ENCODE measurements around the gene TMPO.
"Not testable (repeated sequence)": the region's sequence is repeated elsewhere in the genome, so short reads cannot be mapped to it uniquely, and the experiment has no call there.

TMPO gene

DNA sequence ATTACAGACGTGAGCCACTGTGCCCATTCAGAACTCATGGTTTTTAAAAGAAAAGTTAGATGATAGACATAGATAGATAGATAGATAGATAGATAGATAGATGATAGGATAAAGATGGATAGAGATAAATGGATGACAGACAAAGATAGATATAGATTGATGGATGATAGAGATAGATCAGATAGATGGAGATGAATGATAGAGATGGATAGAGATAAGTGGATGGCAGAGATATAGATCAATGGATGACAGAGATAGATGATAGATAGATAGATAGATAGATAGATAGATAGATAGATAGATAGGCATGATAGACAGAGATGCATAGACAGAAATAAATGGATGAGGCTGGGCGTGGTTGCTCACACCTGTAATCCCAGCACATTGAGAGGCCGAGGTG, 64.4 kb downstream of the TMPO start:
- DNase-seq = no peak

DNA sequence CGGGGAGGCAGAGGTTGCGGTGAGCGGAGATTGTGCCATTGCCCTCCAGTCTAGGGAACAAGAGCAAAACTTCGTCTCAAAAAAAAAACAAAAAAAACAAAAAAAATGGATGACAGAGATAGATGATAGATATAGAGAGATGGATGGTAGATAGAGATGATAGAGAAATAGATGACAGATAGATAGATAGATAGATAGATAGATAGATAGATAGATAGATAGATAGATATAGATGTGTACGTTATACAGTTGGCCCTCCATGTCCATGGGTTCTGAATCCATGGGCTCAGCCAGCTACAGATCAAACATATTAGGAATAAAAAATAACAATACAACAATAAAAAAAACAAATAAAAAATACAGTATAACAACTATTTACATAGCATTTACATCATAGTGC, 65.3 kb downstream of the TMPO start:
- no peak for DNase-seq

DNA sequence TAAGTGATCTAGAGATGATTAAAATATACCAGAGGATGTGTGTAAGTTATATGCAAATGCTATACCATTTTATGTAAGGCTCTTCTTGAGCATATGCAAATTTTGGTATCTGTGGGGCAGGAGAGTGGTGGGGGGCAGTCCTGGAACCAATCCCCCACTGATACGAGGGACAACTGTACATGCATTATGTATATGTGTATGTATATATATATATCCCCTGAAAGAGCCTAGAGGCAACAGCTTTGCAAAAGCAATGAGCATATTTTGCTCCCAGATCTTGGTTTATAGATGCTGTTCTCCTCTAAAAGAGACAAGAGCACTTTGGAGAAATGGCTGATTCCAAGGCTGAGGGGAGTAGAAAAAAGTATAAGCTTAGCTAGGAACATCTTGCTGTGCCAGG, 65.7 kb downstream of the TMPO start:
- DNase-seq = no peak

DNA sequence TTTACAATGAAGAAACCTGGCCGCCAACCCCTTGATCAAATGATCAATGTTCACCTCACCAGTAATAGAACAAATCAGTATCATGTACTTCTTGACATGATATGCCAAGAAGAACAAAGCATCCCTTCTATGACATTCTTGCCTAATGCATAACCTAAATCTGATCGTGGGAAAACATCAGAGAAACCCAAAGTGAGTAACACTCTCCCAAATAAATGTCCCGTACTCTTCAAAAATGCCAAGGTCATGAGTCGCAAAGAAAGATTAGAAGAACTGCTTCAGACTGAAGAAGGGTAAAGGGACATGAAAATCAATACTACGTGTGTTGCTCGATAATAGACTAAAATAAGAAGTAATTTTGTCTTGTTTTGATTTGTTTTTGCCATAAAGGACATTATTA, 66.7 kb downstream of the TMPO start:
- DNase-seq = no peak

DNA sequence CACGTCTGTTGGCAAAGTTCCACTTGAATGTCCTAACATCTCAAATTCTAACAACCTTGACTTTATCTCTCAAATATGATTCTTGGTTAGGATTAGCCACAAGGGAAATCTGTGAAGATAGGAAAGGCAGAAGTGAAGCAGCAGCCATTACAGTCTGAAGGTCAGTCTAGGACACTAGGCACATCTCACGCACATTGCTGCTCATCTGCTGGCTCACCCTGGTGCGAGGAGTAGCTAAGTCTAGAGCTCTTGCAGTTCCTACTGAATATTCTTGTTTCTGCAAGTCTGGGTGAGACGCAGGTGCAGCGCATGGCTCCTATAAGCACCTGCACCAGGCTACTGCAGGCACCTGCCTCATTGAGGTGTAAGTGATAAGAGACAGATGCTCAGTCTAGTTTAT, 71.7 kb downstream of the TMPO start:
- DNase-seq = no peak

DNA sequence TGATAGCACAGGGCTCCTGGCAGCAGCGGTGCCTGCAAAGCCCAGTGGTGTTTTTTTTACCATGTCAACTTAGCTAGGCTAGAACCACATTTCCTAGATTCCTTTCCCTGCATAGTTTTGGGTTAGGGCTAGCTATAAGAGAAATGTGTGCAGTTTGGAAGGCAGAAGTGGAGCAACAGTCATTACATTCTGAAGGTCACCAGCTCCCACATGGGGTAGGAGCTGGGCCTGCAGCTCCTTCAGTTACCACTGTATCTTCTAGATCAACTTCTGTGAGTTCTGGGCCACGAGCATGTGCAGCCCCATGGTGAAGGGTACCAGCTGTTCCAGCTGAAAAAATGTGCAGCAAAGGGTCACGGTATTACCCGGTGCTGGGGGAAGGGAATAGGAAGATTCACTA, 75.8 kb downstream of the TMPO start:
- DNase-seq = no peak

DNA sequence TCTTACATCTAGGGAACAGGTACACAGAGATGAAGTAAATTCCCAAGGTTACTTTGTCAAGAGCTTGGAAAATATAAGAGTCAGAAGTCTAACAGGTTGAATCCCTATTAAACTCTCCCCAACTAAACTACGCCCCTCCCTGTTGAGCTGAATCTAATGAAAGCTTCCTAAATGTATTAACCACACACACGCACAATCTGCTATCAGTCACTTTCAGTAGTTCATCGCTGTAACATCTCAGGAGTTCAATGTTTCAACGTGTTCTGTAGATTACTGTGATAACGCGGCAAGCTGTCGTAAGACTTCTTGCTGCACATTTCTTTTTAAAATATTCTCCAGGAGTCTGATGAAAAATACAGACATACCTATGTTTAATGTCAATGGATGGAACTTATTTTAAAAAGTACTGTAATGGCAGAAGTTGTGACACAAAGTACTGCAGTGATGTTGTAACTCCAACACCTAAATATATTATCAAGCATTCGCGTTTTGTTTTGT, 77.5 kb downstream of the TMPO start:
- DNase-seq = no peak

DNA sequence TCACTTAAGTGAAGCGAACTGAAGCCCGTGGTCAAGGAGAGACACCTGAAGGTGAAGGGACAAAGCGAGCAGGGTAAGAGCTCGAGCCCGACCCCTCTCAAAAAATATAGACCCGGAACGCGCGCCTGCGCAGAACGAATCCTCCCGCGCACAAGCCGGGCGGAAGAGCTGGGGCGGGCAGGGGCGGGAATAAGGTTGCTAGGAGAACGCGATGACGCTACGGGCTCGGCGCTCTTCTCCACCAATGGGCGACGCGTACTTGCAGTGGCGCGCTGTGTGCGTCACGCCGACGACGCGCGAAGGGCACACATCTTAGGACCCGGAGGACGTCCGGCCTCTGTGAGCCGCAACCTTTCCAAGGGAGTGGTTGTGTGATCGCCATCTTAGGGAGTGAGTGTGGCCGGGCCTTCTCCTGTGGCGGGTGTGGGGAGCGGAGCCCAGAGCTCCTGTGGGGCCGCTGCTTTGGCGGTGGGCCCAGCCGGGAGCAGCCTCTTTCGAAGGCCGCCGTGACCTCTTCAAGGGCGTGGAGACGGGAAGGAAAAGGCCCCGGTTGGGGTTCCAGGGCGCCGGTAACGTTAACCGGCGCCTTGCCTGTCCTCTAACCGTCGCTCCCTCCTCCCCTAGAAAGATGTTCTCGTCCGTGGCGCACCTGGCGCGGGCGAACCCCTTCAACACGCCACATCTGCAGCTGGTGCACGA, 78.1 kb downstream of the TMPO start, which contains the start of gene SLC25A3:
SLC25A3 (plus strand) TSS at position 336 of the 699 bp plus-strand sequence; CDS start at position 629, 293 bp downstream.
- DNase-seq = peak; percentile 100

DNA sequence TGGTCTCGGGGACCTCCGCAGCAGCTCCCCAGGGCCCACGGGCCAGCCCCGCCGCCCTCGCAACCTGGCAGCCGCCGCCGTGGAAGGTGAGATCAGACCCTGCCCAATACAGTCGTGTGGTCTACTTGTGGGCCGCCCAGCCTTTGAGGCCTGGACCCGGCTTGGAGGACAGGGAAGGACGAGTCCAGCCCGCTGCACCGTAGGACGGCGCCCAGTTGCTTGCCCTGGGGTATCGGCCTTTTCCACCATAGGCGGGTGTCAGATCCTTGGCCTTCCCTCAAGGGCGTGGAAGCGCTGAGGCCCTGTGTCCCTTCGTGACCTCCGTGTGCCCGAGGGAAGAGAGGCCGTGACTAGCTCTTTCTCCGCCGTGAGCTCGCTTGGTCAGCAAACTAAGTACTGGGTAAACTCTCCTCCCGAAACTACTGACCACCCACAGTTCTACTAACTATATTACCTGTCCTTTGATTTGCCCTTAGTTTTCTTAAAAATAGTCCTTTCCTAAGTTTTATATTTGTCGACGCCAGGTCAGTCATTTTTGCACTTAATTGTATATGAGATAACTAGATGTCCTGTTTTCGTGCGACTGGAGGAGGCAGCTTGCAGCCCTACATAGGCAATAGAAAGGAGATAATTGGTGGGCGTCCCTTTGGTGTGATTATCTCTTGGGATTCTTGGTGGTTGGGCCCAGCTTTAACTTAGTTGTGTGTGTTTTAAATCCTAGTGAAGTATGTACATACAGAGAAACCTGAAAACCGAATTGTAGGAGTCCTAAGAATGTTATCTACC, 78.9 kb downstream of the TMPO start:
- DNase-seq = no peak

DNA sequence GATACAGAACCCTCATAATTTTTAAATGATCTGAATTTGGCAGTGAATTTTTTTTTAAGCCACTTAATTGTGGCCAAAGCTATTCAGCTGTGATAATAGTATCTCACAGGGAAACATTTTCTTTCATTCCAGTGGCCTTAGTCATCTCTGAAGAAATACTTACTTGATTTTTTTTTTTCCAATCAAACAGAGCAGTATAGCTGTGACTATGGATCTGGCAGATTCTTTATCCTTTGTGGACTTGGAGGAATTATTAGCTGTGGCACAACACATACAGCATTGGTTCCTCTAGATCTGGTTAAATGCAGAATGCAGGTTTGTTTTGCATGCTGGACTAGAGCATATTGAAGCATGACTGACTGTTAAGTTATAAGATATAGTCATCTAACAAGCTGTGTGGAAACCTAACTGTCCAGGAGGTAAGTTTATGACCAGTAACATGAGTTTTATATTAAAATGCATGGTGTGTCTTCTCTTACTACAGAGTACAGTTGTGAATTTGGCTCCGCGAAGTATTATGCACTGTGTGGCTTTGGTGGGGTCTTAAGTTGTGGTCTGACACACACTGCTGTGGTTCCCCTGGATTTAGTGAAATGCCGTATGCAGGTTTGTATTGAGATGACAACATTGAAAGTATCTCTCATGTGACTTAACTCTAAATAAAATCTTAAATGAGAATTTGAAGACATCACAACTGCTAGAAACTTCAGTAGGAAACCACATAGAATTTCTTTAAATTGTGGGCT, 80.0 kb downstream of the TMPO start:
- peak; percentile 25 for DNase-seq

DNA sequence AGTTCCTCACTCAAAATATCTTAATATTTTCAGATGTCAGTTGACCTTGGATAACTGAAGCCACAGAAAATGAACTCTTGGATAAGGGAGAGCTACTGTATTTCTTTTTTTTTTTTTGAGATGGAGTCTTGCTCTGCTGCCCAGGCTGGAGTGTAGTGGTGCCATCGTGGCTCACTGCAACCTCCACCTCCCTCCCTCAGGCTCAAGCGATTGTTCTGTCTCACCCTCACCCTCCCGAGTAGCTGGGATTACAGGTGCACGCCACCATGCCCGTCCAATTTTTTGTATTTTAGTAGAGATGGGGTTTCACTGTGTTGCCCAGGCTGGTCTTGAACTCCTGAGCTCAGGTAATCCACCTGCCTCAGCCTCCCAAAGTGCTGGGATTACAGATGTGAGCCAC, 81.9 kb downstream of the TMPO start:
- DNase-seq = not testable (repeated sequence)

Measured in T1000 (cell line).